ENCODE results near the gene DNAJC16. TPM values are rescaled to one million over a fixed set of nuclear protein-coding genes. Genes with fewer than 3 reads are reported as not detected.

Gene DNAJC16
- total and polyA plus RNA-seq, 5 donors, result 5.4 to 22.6 (median 18.3) TPM

DNA sequence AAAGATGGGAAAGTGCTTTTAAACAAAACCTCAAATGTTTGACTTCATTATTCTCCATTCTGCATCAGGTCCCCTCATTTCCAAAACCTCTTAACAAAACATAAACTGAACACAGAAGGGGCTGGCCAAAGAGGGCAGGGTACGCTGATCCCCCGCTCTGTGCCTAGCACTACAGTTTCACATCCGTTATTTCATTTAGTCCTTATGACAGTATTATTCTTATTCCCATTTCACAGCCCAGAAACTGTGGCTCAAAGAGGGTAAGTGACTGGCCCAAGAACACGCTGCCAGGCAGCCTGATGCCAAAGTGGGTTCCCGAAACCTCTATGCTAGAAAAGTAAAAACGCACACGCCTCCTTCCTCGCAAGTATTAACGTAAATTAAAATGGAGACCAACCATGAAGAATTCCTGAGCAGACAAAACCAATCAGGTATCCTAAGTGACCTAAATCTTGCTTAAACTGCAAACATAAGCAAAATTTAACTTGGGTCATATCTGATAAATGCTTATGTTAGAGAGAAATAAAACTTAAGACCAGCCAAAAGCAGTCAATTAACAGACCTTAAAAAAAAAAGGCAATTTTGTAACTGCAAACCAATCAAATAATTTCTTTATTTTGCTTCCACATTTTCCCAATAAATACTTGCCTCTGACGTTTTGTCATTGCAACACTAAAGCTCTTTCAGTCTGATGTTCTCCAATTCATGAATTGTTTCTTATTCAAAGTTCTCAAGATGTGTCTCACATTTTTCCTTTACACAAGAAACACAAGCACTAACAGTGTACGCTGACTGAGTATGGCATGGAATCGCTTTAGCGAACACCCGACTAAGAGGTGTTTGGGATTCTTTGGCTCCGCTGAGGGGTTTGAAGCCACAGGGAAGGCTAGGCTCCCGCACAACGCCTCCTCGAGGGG is 3.3 kb upstream of the DNAJC16 start:
- no peaks in the 10 kb centered on the region for H3K9me3 ChIP-seq (ENCODE audit: control insufficient read depth, low read length)
- peak overlapping the region; percentile 94 for H3K4me3 ChIP-seq (ENCODE audit: low read length)
- peaks cover 6% of the 10 kb centered on the region for H3K4me1 ChIP-seq (ENCODE audit: control insufficient read depth, insufficient read depth, low read length)
- intact Hi-C loops (cut with DNase I), result no loop called here
- ATAC-seq (no peak), DNase-seq (no peak)
- peak overlapping the region; percentile 81 for H3K27ac ChIP-seq (ENCODE audit: low read length)
- WGBS, result 41% methylated on average over 18 of the region's 18 CpGs
- no peaks in the 10 kb centered on the region for H3K27me3 ChIP-seq (ENCODE audit: control insufficient read depth, insufficient read depth)

DNA sequence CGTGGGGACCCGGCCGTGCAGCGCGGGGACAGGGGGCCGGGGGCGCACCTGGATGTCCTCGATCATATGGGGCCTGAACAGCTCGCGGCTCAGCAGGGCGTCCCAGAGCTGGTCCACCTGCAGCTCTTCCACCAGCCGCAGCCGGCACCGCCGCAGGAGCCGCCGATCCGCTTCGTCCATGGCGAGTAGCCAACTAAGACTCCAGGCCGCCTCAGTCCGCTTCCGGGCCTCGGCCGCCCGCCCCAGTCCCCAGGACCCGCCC is 2.7 kb upstream of the DNAJC16 start, which contains the start of gene CASP9:
TSS of gene CASP9 (minus strand) at position 195 of the 262 bp plus-strand sequence. CDS start at position 180, 15 bp downstream.
- H3K4me1 ChIP-seq (ENCODE audit: control insufficient read depth, insufficient read depth, low read length), result peaks cover 6% of the 10 kb centered on the region
- H3K4me3 ChIP-seq (ENCODE audit: low read length), result peak within 1 kb of the TSS; percentile 94
- no peak for DNase-seq
- peak within 1 kb of the TSS; percentile 99 for H3K27ac ChIP-seq (ENCODE audit: low read length)
- WGBS, result under 1% methylated on average over 27 of the region's 27 CpGs
- intact Hi-C loops (cut with DNase I), result no loop called here
- H3K27me3 ChIP-seq (ENCODE audit: control insufficient read depth, insufficient read depth), result no peaks in the 10 kb centered on the region
- no peaks in the 10 kb centered on the region for H3K9me3 ChIP-seq (ENCODE audit: control insufficient read depth, low read length)
- ATAC-seq, result no peak

- DNase-seq (peak; percentile 100), ATAC-seq (peak; percentile 79 to 83)
- Histone ChIP-seq H3K4me1 (ENCODE audit: control insufficient read depth, insufficient read depth, low read length) (peaks cover 6% of the 10 kb centered on the region), H3K9me3 (ENCODE audit: control insufficient read depth, low read length) (no peaks in the 10 kb centered on the region), H3K27me3 (ENCODE audit: control insufficient read depth, insufficient read depth) (no peaks in the 10 kb centered on the region), H3K4me3 (ENCODE audit: low read length) (peak overlapping the region; percentile 94), H3K27ac (ENCODE audit: low read length) (peak overlapping the region; percentile 99)
- 1% methylated on average over 88 of the region's 88 CpGs for WGBS
- intact Hi-C loops (cut with DNase I), result no loop called here
Measured at GRCh38 chr1:15524283-15525049, 2.2 kb upstream of the DNAJC16 start.

GRCh38 chr1:15525050-15526020 is 1.3 kb upstream of the DNAJC16 start:
- H3K4me1 ChIP-seq (ENCODE audit: control insufficient read depth, insufficient read depth, low read length), result peaks cover 6% of the 10 kb centered on the region
- no peaks in the 10 kb centered on the region for H3K9me3 ChIP-seq (ENCODE audit: control insufficient read depth, low read length)
- peak overlapping the region; percentile 98 for H3K27ac ChIP-seq (ENCODE audit: low read length)
- peak overlapping the region; percentile 80 for H3K4me3 ChIP-seq (ENCODE audit: low read length)
- WGBS, result 2% methylated on average over 40 of the region's 40 CpGs
- no peaks in the 10 kb centered on the region for H3K27me3 ChIP-seq (ENCODE audit: control insufficient read depth, insufficient read depth)
- no peak for DNase-seq
- intact Hi-C loops (cut with DNase I), result no loop called here
- peak; percentile 79 to 84 for ATAC-seq

- H3K27me3 ChIP-seq (ENCODE audit: control insufficient read depth, insufficient read depth), result no peaks in the 10 kb centered on the region
- peaks cover 6% of the 10 kb centered on the region for H3K4me1 ChIP-seq (ENCODE audit: control insufficient read depth, insufficient read depth, low read length)
- H3K27ac ChIP-seq (ENCODE audit: low read length), result peak overlapping the region; percentile 43
- ATAC-seq (no peak), DNase-seq (peak in 2 of 3 donors; percentile 27 to 66)
- intact Hi-C loops (cut with DNase I), result no loop called here
- H3K9me3 ChIP-seq (ENCODE audit: control insufficient read depth, low read length), result no peaks in the 10 kb centered on the region
- WGBS, result 10% methylated on average over 9 of the region's 9 CpGs
- peak overlapping the region; percentile 30 for H3K4me3 ChIP-seq (ENCODE audit: low read length)
Measured at GRCh38 chr1:15526021-15526489, 593 bp upstream of the DNAJC16 start.

DNA sequence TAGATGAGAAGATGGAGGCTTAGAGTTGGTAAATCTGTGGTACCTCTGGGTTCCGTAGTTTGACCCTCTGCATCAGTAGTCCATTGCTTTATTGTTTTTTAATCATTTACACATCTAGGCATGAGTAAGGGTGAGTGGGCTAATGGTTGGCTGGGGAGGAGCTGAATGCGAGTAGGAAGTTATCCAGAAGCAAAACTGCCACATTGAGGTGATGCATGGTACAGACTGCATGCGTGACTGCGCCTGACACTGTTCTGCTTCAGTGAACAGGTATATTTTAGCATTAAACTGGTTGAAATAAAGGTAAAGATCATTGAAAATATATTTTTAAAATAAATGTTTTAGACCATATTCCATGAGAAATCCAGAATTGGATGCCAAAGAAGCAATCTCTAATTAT is 4.4 kb downstream of the DNAJC16 start:
- WGBS, result 96% methylated on average over 4 of the region's 4 CpGs
- Histone ChIP-seq H3K27ac (ENCODE audit: low read length) (no peak overlapping the region), H3K9me3 (ENCODE audit: control insufficient read depth, low read length) (no peaks in the 10 kb centered on the region), H3K27me3 (ENCODE audit: control insufficient read depth, insufficient read depth) (no peaks in the 10 kb centered on the region), H3K4me3 (ENCODE audit: low read length) (no peak overlapping the region), H3K4me1 (ENCODE audit: control insufficient read depth, insufficient read depth, low read length) (no peaks in the 10 kb centered on the region)
- no peak for DNase-seq
- intact Hi-C loops (cut with DNase I), result no loop called here
- no peak for ATAC-seq

GRCh38 chr1:15531682-15532081 is 5.0 kb downstream of the DNAJC16 start:
- Histone ChIP-seq H3K27me3 (ENCODE audit: control insufficient read depth, insufficient read depth) (no peaks in the 10 kb centered on the region), H3K9me3 (ENCODE audit: control insufficient read depth, low read length) (no peaks in the 10 kb centered on the region), H3K4me1 (ENCODE audit: control insufficient read depth, insufficient read depth, low read length) (no peaks in the 10 kb centered on the region), H3K27ac (ENCODE audit: low read length) (no peak overlapping the region), H3K4me3 (ENCODE audit: low read length) (no peak overlapping the region)
- WGBS, result 79% methylated on average over 2 of the region's 2 CpGs
- ATAC-seq (no peak), DNase-seq (no peak)
- intact Hi-C loops (cut with DNase I), result no loop called here

GRCh38 chr1:15538771-15539170 is 12.1 kb downstream of the DNAJC16 start:
- Histone ChIP-seq H3K27me3 (ENCODE audit: control insufficient read depth, insufficient read depth) (no peaks in the 10 kb centered on the region), H3K27ac (ENCODE audit: low read length) (no peak overlapping the region), H3K9me3 (ENCODE audit: control insufficient read depth, low read length) (no peaks in the 10 kb centered on the region), H3K4me1 (ENCODE audit: control insufficient read depth, insufficient read depth, low read length) (no peaks in the 10 kb centered on the region), H3K4me3 (ENCODE audit: low read length) (no peak overlapping the region)
- intact Hi-C loops (cut with DNase I), result no loop called here
- DNase-seq (no peak), ATAC-seq (no peak)
- WGBS, result 66% methylated on average over 6 of the region's 6 CpGs

GRCh38 chr1:15540186-15540585 is 13.5 kb downstream of the DNAJC16 start:
- intact Hi-C loops (cut with DNase I), result no loop called here
- Histone ChIP-seq H3K27me3 (ENCODE audit: control insufficient read depth, insufficient read depth) (no peaks in the 10 kb centered on the region), H3K27ac (ENCODE audit: low read length) (no peak overlapping the region), H3K4me1 (ENCODE audit: control insufficient read depth, insufficient read depth, low read length) (no peaks in the 10 kb centered on the region), H3K9me3 (ENCODE audit: control insufficient read depth, low read length) (no peaks in the 10 kb centered on the region), H3K4me3 (ENCODE audit: low read length) (no peak overlapping the region)
- ATAC-seq, result no peak
- WGBS, result 92% methylated on average over 8 of the region's 8 CpGs
- no peak for DNase-seq

DNA sequence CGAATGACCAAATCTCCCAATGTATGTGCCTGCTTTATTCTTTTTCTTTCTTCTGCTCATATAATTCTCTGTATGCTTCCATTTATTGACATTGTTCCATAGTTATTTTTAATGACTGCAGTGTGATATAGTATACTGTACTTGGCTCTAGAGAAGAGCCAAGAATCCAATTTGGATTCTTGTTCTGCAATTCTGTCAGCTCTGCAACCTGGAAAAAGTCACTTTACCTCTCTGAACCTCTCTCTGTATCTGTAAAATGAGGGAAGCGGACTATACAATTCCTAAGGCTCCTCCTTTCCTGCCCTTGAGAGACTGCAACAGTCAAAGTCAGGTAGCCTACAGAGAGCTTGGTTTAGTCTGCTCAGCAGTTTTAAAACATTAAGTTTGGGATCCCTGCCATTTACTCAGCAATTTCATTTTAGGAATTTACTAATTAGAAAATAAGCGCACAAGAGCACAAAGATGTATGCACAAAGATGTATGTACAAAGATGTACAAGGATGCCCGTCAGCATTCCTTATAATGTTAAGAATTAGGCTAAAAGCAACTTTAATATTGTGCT is 14.7 kb downstream of the DNAJC16 start:
- WGBS, result 97% methylated on average over 4 of the region's 4 CpGs
- Histone ChIP-seq H3K27ac (ENCODE audit: low read length) (no peak overlapping the region), H3K9me3 (ENCODE audit: control insufficient read depth, low read length) (no peaks in the 10 kb centered on the region), H3K27me3 (ENCODE audit: control insufficient read depth, insufficient read depth) (no peaks in the 10 kb centered on the region), H3K4me1 (ENCODE audit: control insufficient read depth, insufficient read depth, low read length) (no peaks in the 10 kb centered on the region), H3K4me3 (ENCODE audit: low read length) (no peak overlapping the region)
- intact Hi-C loops (cut with DNase I), result no loop called here
- ATAC-seq, result no peak
- DNase-seq, result no peak
